ENCODE measurements around the gene NUBP2.

GRCh38 chr16:1822801-1823200 is 40.0 kb downstream of the NUBP2 start:
- no peak for TF ChIP-seq CTCF (IDR thresholded peaks at IDR 0.05)
- no peak for TF ChIP-seq EP300 (IDR thresholded peaks at IDR 0.05)
